ENCODE data around the gene ST3GAL4. TPM values are rescaled to one million over a fixed set of nuclear protein-coding genes. Genes with fewer than 3 reads are reported as not detected.

ST3GAL4 gene
- total RNA-seq, 1 donor from 2014 or later: 28.2 TPM

DNA sequence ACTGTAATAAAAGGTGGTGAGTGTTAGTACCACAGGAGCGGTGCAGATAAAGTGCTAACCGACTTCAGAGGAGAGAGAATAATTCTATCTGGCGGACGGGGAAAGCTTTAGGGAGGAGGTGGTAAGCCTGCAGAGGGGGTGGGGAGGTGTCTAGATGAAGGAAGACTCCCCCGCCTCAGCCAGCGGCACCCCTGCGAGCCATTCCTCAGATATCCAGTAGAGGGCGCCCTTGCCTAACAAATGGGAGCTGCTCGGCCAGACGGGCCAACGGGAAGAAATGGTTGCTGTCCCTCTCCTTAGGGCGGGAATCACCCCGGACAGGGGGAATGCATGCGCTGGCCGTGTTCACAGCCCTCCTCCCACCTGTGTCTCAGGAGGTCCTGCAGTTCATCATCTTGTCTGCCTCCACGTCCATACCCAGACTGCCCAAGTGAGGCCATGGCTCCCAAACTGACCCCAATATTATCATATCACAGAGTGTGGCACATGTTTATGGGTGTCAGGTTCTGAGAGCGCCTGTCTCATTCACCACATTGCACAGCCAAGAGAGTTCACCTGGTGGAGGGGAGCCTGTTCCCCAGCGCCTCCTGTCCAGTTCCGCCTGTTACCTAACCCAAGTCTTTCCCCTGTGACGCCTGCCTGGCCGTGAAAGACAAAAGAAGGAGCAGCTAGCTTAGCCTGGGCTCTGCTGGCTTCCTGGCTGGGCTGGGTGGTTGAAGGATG, 85.5 kb downstream of the ST3GAL4 start:
- DNase-seq (ENCODE audit: low read depth, low spot score): peak; percentile 15

DNA sequence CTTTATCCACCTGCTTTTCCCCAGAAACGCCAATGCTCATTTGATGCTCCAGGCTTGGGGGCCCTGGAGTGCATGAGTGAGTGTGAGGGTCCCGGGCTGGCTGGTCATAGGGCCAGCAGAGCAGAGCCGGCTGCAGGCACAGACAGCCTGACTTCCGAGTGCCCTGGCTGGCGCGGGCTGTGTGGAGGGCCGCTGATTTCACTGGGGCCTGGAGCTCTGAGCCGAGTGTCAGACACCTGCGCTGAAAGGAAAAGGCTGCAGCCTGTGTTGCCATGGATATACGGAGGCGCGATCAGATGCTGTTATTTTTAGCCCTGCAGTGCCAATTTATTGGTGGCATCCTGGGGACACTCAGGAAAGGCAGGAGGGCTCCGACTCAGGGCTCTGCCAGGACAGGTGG, 87.6 kb downstream of the ST3GAL4 start:
- DNase-seq (ENCODE audit: low read depth, low spot score): no peak

DNA sequence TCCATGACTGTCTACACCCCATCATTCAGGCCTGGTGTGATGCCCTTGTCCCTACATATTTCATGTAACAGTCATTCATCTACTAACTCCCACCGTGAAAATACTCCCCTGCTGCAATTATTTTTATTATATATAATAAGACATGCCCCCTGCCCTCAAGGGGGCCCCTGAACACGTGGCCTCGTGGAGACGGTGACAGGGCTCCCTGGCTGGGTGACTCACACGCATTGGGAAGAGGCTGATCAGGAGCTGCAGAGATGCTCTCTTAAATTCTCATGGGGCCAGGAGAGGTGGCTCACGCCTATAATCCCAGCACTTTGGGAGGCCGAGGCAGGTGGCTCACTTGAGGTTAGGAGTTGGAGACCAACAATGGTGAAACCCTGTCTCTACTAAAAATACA, 88.6 kb downstream of the ST3GAL4 start:
- no peak for DNase-seq (ENCODE audit: low read depth, low spot score)

DNA sequence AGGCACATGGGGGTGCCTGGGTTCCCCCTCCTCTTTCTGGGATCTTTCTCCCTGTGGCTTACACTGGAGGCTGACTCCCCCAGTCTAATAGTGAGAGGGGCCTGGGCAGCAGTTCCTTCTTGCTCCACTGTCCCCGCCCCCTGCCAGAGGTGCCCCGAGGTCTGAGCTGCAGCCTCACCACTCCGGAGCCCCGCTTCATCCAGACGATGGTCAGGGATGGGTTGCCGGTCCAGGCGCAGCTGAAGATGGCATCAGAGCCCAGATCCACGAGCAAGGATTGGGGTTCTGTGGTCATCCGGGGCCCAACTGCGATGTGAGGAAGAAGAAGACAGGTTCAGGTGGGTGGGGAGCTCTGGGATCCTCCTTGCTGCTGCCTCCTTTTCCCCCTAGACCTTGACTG, 91.1 kb downstream of the ST3GAL4 start:
- no peak for DNase-seq (ENCODE audit: low read depth, low spot score)

DNA sequence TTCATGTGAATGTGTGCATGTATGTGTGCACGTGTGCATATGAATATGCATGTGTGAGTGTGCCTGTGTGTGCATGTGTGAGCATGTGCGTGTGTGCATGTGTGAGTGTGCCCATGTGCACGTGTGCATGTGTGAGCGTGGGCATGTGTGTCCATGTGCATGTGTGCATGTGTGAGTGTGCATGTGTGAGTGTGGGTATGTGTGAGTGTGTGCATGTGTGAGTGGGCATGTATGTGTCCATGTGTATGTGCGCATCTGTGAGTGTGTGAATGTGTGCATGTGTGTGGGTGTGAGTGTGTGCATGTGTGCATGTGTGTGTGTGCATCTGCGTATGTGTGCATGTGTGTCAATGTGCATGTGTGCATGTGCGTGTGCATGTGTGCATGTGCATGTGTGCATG, 94.7 kb downstream of the ST3GAL4 start:
- no peak for DNase-seq (ENCODE audit: low read depth, low spot score)

DNA sequence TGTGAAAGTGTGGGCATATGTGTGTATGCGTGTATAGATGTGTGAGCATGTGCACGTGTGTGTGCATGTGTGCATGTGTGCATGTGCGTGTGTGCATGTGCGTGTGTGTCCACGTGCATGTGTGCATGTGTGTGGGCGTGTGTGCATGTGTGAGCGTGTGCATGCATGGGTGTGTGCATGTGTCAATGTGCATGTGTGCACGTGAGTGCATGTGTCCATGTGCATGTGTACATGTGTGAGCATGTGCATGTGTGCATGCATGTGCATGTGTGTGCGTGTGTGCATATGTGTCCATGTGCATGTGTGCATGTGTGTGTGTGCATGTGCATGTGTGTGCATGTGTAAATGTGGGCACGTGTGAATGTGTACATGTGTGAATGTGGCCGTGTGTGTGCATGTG, 95.3 kb downstream of the ST3GAL4 start:
- DNase-seq (ENCODE audit: low read depth, low spot score): no peak

DNA sequence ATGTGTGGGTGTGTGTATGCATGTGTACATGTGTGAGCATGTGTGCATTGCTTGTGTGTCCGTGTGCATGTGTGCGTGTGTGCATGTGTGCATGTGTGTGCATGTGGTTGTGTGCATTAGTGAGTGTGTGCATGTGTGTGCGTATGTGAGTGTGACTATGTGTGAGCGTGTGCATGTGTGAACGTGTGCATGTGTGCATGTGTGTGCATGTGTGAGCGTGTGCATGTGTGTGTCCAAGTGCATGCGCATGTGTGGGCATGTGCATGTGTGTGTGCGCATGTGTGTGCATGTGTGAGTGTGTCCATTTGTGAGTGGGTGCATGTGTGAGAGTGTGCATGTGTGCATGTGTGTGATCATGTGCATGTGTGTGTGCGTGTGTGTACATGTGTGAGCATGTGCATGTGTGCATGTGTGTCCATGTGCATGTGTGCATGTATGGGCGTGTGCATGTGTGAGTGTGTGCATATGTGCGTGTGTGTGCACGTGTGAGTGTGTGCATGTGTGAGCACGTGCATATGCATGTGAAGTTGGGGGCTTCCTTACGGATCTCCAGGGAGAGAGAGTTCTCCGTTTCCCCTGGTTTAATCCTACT, 95.8 kb downstream of the ST3GAL4 start:
- no peak for DNase-seq (ENCODE audit: low read depth, low spot score)

DNA sequence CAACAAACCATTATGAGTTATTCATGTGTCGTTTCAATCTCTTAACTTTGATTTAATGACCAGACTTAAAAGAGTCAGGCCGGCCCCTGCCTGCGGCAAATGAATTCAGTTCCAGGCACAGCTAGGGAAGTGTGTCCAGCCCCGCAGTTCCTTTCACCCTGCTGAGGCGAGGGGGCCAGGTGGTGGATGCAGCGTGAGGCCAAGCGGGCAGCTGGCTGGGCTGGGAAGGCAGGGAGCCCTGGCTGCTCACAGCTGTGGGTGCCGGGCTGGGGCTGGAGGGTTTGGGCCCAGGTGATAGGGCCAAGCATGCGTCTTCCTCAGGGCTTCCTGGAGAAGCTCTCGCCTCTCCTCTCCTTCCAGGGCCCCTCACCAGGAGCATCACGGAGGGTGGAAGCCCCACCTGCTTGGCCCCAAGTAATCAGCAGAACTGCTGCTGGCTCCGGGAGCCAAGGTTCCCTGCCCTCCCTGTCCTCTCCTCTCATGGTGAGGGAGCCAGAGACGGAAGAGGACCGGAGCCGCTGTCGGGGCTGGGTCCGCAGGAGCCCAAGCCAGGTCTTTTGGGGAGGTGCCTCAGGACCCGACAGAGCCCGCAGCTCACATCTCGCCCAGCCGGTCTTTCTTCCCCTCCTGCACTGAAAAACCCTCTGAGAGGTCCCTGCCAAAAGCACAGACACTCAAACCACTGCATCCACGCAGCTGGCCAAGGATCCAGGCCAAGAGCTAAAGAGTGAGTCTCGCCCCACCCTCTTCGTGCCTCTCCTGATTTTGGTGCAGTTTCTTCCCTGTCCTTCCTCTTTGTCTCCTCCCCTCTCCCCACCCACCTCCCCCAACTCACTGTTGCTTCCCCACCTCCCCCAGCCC, 97.0 kb downstream of the ST3GAL4 start:
- DNase-seq (ENCODE audit: low read depth, low spot score): no peak

DNA sequence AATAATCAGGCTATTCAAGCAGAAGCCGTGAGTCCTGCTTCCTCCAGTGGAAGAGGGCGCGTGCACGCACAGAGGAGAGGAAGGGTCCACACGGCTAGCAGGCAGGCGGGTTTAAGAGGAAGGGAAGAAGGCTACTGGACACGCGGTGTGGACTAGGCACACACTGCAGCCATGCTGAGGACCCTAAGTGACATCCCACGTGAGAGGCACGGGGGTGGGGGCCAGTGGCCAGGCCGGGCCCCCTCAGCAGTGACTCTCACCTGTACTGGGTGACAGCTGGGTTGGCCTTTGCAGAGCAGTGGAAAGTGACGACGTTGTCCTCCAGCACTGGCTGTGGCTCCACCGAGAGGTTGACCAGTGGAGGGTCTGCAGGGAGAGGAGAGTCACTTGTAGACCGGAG, 100.6 kb downstream of the ST3GAL4 start:
- no peak for DNase-seq (ENCODE audit: low read depth, low spot score)

DNA sequence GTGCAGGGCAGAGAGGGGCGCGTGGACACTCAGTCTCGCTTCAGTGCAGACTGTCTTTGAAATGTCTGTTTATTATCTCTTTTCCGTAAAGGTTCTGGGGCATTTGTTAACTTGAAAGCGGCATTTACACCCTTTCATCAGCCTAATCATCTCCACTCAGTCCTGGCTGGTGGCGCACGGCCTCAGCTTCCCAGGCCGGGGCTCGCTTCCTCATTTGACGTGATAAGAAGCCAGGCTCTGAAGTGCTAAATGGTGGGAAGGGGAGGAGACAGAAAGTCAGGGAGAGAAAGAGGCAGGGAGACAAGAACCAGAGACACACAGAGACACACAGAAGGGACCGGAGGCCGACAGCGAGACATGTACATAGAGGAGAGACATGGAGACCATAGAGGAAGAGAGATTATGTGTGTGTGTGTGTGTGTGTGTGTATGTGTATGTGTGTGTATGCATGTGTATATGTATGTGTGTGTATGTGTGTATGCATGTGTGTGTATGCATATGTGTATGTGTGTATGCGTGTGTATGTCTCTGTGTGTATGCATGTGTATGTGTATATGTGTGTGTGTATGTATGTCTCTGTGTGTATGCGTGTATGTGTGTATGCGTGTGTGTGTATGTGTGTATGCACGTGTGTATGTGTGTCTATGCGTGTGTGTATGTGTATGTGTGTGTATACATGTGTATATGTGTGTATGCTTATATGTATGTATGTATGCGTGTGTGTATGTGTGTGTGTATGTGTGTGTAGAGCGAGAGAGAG, 101.5 kb downstream of the ST3GAL4 start:
- DNase-seq (ENCODE audit: low read depth, low spot score): no peak

DNA sequence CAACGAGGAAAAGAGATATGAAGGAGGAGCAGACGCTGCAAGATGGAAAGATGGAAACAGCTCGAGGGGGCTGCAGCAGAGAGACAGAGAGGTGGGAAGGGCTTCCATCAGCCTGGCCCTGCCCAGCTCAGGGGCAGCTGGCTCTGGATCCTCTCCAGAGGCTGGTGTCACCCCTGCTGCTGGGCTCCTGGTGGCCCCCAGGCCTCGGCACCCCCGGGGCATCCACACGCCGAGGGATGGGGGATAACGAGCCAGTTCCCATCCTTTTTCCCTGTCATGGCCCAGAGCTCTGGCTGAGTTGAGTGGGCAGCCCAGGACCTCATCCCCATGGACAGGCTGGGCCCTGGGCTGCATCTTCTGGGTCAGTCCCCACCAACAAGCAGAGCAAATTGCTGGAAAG, 102.3 kb downstream of the ST3GAL4 start:
- DNase-seq (ENCODE audit: low read depth, low spot score): no peak

DNA sequence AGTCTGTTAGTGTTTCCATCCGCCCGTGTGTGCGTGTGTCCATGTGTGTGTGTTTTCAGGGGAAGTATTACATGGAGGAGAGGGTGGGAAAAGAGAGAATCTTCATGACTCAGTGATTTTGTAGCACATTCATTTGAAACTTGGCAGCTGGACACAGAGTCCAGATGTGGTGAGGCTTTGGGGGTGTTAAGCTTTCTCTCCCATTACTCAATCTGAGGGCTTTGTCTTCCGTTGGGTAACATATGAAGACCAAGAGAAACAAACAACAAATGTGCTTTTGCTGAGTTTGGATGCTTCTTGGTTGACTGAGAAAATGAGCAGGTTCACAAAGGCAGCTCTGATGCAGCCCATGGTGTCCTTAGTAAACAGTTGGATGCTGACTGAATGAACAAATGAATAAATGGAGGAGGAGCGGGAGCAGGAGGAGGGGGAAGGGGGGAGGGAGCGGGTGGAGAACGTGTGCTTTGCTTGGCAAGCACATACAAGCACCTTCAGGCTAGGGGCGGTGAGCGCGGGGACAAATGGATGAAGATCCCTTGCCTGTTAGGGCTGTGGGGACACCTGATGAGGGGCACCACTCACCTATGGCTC, 104.3 kb downstream of the ST3GAL4 start:
- no peak for DNase-seq (ENCODE audit: low read depth, low spot score)

DNA sequence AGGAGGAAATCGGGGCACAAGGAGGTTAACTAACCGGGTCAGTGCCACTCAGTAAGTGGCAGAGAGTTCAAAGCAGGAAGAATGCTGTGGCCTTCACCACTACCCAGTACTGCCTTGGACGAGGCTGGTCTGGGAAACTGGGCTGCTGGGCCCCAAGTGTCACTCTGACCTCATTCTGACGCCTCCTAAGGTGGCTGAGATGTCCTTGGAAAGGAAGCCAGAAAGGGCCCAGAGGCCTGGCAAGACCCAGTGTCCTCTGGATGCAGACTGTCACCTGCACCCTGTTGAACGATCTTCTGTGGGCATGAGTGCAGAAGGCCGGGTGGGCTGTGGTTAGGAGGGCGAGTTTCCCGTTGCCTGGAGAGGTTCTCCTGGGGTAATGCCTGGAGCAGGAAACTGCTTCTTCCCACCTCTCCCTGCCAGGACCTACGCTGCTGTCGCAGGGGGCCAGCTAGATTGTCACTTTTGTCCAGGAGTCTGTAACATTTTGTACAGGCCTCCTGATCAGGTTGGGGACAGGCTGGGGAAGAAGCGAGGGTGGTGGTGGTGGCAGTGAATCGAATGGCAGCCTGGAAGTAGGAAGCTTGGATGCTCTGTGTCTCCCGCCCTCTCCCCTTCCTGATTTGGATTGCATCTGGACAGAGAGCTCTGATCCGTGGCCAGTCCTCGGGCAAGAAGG, 105.1 kb downstream of the ST3GAL4 start:
- DNase-seq (ENCODE audit: low read depth, low spot score): no peak

DNA sequence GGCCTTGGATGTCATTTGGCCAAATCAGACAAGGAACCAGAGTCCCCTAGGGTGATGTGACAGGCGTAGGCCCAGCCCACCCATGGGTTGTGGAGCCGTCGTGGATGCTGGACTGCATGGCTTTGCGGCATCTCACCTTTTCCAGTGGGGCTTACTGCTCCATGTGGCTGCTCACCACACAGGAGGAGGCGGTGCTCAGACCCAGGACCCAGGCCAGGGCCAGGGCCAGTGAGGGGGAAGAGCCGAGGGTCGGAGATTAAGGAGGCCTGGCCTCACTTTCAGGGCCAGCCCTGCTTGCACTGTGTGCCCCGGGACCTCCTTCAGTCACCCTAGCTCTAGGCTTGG, 105.6 kb downstream of the ST3GAL4 start:
- DNase-seq (ENCODE audit: low read depth, low spot score): no peak

DNA sequence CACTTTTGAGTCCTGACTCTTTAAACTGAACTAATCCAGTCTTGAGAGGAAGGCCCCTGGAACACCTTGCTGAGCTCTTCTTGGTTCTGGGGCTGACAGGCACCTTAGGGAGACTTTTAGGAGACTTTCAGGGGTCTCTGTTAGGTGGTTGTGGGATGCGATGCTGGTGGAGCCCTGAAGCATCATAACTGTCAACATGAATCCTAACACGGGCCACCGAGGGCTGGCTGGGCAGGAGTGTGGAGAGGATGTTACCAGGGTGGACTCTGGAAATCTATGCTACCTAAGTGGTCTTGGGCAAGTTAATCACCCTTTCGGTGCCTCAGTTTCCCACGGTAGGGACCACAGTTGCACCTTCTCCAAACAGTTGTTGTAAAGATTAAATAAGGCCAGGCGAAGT, 106.5 kb downstream of the ST3GAL4 start:
- no peak for DNase-seq (ENCODE audit: low read depth, low spot score)

DNA sequence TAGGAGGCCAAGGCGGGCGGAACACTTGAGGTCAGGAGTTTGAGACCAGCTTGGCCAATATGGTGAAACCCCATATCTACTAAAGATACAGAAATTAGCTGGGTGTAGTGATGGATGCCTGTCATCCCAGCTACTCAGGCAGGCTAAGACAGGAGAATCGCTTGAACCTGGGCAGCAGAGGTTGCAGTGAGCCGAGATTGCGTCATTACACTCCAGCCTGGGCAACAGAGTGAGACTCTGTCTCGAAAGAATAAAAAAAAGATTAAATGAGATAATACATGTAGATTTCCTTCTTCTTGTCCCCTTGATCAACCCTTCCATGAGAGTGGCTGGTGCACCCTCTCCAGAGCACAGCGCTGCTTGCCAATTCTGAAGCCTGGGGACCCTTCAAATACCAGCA, 106.9 kb downstream of the ST3GAL4 start:
- no peak for DNase-seq (ENCODE audit: low read depth, low spot score)

Other genes starting within 250 kb of the ST3GAL4 start
- 46.7 TPM in 2 replicates for gene RPUSD4, start 144.0 kb upstream of the ST3GAL4 start, total RNA-seq
- 25.6 and 31.0 TPM in 2 replicates for gene FAM118B, start 143.9 kb upstream of the ST3GAL4 start, total RNA-seq
- gene SRPRA, start 86.8 kb upstream of the ST3GAL4 start, total RNA-seq: 47.7 and 63.7 TPM in 2 replicates
- 12.5 and 15.5 TPM in 2 replicates for gene FOXRED1, start 86.5 kb upstream of the ST3GAL4 start, total RNA-seq
- 2.4 and 3.2 TPM in 2 replicates for gene TIRAP, start 72.6 kb upstream of the ST3GAL4 start, total RNA-seq
- gene DCPS, start 51.6 kb upstream of the ST3GAL4 start, total RNA-seq: 13.6 and 15.2 TPM in 2 replicates